GM19193 (cell line): ENCODE data around the gene FAM98C.

Experiments
- POLR2A ChIP-seq: IDR thresholded peaks from 4 replicates; pipeline ENCODE4 v1.6.1; 2011; ENCODE audit not compliant: insufficient read depth, insufficient read length; ENCODE audit errors: extremely low read depth

FAM98C gene

DNA sequence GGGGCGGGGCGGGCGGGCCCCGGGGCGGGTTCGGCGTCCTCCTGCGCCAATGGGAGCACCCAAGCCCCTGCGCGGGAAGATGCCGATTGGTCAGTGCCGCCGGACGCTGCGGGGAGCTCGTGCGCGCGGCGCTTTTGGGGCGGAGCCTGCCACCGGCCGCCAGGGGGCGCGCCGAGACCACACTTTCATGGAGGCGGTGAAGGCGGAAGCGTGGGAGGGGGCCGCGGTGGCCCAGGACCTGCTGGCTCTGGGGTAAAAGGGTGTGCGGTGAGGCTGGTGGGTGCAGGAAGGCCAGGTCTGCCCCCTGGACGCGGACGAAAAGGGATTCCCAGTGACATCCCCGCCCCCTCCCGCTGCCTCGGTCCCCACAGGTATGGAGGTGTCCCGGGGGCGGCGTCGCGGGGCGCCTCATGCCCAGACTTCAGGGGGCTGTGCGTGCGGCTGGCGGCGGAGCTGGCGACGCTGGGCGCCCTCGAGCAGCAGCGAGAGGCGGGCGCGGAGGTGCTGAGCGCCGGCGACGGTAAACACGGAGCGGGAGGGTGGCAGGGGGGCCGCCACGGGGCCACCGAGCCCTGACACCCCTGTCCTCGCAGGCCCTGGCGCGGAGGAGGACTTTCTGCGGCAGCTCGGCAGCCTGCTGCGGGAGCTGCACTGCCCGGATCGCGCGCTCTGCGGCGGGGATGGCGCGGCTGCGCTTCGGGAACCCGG is at the start of gene FAM98C:
TSS of gene FAM98C (plus strand) at position 127 of the 708 bp plus-strand sequence. CDS start at position 188, 61 bp downstream.
- peak; percentile 35 for TF ChIP-seq POLR2A

DNA sequence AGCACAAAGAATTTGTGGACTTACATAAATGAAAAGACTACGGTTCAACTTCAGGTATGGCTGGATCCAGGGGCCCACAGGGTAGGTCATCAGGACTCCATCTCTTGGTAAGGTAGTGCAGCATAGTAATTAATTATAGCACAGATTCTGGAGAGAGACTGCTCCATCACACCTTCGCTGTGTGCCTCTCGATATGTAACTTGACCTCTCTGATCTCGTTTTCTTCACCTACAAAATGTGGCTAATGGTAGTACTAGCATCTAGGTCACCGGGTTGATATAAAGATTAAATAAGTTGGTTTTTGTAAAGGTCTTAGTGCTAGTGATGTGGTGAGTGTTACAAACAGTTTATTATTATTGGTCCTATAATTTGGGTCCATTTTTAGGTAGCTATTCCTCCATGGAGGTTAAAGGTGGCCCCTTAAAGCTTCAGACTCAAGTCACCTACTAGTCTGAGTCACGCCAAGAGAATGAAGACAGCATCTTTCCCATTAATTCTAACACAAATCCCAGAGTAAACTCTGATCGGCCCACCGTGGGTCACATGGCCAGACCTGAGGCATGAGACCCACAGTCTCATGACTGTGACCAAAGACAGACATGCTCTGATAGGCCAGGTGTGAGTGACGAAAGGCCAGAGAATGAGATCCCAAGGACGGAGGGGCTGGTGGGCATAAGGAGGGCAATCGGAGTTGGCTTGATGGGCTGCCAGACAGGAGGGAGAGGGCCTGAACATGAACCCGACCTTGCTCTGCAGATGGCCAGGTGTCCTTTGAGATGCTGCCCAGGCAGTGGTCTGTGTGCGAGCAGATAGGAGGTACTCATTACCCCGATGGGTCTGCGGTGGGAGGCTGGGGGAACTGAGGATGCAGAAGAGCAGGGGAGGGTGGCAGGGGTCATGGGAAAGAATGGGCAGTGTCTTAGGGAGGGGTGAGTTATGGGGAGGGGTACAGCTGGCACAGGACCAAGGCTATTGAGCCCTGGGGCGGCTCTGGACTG is 46.9 kb upstream of the FAM98C start:
- no peak for TF ChIP-seq POLR2A

DNA sequence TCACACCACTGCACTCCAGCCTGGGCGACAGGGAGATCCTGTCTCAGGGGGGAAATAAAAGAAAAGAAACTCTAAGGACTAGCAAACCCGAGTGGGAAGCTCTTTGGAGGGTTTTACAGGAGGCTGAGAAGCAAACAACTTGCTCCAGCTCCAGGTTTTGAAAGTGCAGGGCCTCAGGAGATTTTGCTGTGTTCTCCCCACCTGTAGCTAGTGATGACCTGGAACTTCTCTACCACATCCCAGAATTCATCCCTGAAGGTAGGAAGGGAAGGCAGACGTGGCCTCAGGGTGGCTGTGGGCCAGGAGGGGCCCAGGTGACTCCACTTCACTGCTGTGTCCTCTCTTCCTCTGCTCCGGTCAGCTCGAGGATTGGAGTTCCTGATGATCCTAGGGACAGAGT is 44.8 kb upstream of the FAM98C start:
- TF ChIP-seq POLR2A = no peak

DNA sequence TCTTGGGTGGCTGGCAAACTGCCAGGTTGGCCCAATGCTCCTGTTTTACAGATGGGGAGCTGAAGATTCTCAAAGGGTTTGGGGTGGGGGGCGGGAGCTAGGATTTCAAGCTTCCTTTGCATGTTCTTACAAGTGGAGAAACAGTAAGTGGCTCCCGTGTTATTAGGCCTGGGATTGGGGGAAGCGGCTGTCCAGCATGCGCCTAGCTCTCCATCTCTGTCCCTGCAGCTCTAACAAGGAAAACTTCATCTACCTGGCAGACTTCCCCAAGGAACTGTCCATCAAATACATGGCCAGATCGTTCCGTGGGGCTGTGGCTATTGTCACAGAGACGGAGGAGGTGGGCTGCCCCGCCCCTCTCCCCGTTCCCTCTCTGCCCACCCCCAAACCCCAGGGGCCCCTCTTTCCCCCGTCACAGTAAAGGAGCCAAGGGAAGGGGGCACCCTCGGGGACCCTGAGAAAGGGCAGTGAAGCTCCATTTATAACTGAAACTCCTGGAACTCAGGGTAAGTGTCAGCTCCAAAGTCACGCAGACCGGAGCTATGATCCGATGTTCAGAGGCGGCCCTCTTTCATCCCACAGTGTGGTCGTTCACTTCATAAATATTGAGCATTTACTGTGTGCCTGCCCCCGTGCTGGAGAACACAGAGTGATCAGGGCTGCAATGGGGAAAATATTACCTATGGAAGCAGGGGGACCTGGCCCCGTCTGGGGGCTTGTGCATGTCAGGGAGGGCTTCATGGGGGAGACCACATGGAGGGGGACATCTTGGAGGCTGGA is 43.5 kb upstream of the FAM98C start:
- TF ChIP-seq POLR2A = no peak

DNA sequence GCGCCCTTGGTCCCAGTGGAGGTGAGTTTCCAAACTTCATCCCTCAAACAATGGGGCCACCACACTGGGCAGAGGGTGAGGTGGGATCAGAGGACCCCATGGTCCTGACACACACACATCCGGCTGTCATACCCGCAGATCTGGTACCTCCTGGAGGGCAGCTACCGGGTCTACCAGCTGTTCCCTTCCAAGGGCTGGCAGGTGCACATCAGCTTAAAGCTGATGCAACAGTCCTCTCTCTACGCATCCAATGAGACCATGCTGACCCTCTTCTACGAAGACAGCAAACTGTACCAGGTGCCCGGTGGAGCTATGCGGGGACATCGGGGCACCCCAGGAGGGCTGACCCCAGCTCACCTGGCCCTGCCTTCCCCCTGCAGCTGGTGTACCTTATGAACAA is 42.5 kb upstream of the FAM98C start:
- no peak for TF ChIP-seq POLR2A

DNA sequence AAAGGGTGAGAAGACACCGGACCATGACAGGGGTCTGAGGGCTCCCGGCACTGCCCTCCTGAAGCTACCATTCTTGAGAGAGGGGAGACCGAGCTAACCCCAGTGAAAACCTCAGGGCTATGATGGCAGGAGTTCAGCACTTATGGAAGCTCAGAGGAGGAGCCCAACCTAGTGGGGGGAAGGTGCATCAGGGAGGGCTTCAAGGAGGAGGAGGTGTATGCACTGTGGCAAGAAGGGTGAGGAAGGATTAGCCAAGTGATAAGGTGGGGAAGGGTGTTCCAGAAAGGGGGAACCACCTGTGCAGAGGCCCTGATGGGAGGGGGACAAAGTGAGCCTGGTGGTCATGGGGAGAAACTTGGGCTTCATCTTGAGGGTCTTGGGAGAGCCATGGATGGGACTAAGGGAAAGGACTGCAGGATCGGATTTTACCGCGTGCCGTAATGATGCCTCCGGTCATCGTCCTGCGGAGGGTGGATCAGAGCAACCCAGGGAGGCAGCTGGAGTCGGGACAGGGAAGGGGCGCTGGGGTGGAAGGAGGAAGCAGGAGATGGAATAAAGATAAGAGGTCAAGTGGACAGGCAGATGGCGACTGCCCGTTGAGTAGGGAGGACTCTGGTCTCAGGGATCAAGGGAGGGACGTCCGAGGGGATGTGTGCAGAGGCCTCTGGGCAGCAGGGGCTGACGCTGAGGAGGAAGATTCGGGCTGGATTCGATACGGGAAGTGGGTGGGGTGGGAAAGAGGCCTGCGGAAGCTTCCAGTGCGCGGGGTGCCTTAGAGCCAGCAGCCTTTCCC is 41.9 kb upstream of the FAM98C start:
- no peak for TF ChIP-seq POLR2A

DNA sequence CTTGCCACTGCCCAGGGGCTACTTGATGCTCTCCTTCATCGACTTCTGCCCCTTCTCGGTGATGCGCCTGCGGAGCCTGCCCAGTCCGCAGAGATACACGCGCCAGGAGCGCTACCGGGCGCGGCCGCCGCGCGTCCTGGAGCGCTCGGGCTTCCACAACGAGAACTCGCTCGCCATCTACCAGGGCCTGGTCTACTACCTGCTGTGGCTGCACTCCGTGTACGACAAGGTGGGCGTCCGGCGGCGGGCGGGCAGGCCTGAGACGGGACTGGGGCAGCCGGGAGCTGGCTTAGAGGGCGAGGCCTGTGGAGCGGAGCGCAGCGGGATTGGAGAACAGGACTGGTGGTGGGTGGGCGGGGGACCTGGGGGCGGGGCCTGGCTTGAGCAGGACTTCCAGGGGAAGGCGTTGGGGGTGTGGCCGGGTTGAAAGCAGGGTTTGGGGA is 41.2 kb upstream of the FAM98C start:
- no peak for TF ChIP-seq POLR2A

DNA sequence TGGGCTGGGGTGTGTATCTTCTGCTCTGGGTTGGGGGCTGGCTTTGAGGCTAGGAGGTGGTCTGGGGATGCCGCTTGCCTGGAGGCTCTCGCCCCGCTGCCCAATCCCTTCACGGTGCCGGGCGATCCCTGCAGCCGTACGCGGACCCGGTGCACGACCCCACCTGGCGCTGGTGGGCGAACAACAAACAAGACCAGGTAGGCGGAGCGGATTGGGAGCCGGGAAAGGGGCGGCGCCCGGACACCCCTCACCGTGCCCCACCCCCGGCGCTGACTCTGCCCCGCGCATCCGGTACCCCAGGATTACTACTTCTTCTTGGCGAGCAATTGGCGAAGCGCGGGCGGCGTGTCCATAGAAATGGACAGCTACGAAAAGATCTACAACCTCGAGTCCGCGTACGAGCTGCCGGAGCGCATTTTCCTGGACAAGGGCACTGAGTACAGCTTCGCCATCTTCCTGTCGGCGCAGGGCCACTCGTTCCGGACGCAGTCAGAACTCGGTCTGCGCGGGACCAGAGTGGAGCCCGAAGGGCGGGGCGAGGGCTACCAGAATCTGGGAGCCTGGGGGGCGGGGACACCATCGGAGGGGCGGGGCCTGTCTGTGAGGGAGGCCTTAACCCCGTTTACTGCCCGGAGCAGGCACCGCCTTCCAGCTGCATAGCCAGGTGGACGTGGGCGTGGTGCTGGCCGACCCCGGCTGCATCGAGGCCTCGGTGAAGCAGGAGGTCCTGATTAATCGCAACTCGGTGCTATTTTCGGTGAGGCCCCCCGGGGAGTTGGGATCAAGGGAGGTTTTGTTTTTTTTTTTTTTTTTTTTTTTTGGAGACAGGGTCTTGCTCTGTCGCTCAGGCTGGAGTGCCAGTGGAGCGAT is 40.6 kb upstream of the FAM98C start:
- no peak for TF ChIP-seq POLR2A

DNA sequence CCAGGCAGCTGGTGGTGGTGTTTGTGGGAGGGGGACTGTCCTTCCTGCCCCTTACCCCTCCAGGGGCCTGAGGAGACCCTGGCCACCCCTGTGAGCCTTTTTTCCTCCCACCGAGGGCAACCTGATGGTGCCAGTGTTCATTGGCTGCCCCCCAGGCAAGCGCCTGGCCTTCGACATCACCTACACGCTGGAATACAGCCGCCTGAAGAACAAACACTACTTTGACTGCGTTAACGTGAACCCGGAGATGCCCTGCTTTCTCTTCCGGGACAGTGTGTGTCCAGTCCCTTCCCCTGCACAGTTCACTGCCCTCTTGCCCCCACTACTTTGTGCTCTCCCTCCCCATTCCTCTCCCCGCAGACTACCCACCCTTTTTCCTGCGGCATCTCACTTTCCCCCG is 35.9 kb upstream of the FAM98C start:
- no peak for TF ChIP-seq POLR2A

DNA sequence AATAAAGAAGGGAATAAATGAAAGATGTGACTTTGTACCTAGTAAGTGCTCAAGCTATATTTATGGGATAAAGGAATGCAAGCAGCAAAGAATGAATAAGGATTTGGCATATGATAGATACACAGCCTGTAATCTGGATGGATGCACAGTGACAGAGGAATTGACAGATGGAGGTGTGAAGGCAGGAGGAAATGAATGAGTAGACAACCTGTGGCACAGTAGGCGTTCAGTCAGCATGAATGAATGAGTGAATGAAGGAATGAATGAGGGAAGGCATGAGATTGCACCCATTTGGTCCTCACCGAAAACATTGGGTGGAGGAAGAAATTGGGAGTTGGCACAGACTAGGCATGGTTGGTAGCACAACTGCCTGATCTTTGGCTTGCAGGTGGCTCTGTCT is 33.3 kb upstream of the FAM98C start:
- TF ChIP-seq POLR2A = no peak

DNA sequence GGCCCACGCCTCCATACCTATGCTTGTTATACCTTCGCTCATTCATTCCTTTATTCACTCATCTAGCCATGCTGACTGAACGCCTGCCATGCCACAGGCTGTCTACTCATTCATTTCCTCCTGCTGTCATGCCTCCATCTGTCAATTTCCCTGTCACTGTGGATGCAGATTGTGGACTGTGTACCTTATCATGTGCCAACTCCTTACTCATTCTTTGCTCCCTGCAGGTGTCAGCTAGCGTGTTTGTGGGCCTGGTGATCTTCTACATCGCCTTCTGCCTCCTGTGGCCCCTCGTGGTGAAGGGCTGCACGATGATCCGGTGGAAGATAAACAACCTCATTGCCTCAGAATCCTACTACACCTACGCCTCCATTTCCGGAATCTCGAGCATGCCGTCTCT is 32.6 kb upstream of the FAM98C start:
- no peak for TF ChIP-seq POLR2A

DNA sequence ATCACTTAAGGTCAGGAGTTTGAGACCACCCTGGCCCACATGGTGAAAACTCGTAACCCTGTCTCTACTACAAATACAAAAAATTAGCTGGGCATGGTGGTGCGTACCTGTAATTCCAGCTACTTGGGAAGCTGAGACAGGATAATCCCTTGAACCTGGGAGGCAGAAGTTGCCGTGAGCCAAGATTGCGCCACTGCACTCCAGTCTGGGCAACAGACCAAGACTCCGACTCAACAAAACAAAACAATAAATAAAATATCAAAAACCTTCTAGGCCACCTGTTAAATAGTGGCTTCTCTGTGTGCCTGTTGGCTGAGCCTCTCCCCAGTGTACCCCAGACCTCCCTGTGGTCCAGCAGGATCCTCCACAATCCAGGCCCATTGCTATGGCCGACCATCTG is 31.8 kb upstream of the FAM98C start:
- no peak for TF ChIP-seq POLR2A

DNA sequence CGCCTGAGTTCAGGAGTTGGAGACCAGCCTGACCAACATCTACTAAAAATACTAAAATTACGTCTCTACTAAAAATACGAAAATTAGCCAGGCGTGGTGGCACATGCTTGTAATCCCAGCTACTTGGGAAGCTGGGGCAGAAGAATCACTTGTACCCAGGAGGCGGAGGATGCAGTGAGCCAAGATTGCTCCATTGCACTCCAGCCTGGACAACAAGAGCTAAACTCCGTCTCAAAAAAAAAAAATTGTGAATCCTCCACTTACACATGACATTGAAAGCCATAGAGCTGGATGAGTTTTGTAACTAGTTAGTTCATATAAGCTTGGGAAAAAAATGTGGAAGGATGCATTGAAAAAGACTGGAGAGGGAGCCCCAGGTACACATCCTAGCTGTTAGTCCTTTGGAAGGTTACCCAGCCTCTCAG is 29.0 kb upstream of the FAM98C start:
- no peak for TF ChIP-seq POLR2A
